Kidney capillary endothelial cell (primary cell): Measurements from ENCODE around the gene PRAMEF26.
"Not testable (repeated sequence)": the region's sequence is repeated elsewhere in the genome, so short reads cannot be mapped to it uniquely, and the experiment has no call there.

Source experiments
- DNase-seq: peaks from one replicate; pipeline ENCODE4 v3.0.0-alpha.2; 2018; ENCODE audit warnings: low spot score

Gene PRAMEF26

GRCh38 chr1:13155909-13156308 lies at the start of gene PRAMEF26:
TSS of gene PRAMEF26 (minus strand) at chr1:13156009. CDS start at chr1:13153095, 2,914 bp downstream.
- not testable (repeated sequence) for DNase-seq

GRCh38 chr1:13201309-13201708 lies 45.5 kb upstream of the PRAMEF26 start, which contains the start of gene PRAMEF13:
TSS of gene PRAMEF13 (minus strand) at chr1:13201409. CDS start at chr1:13199589, 1,820 bp downstream.
- DNase-seq, result not testable (repeated sequence)

GRCh38 chr1:13171548-13171947 lies 15.7 kb upstream of the PRAMEF26 start, which contains the start of gene PRAMEF9:
TSS of gene PRAMEF9 (plus strand) at chr1:13171848. CDS start at chr1:13175281, 3,433 bp downstream.
- not testable (repeated sequence) for DNase-seq

GRCh38 chr1:13165531-13165930 lies 9.7 kb upstream of the PRAMEF26 start, which contains the start of gene HNRNPCL4:
TSS of gene HNRNPCL4 (minus strand) at chr1:13165631. CDS start at chr1:13165467, 164 bp downstream.
- not testable (repeated sequence) for DNase-seq

- DNase-seq, result not testable (repeated sequence)
Observed at GRCh38 chr1:13116754-13117153, 39.1 kb downstream of the PRAMEF26 start, which contains the start of gene HNRNPCL2. TSS of gene HNRNPCL2 (minus strand) at chr1:13116854. CDS start at chr1:13116400, 454 bp downstream.
